DLD1 (cell line): ENCODE data around the gene TNFRSF8.
"Not testable (repeated sequence)": the region's sequence is repeated elsewhere in the genome, so short reads cannot be mapped to it uniquely, and the experiment has no call there.

ENCODE experiments used
- in situ Hi-C: cut with HindIII; loops from 2 replicates; pipeline ENCODE4 v1.10.0; 2017; ENCODE audit warnings: low sequenced_read_pairs

The TNFRSF8 gene

GRCh38 chr1:12063141-12064072, at the start of gene TNFRSF8:
Gene TNFRSF8 (plus strand): TSS chr1:12063303. CDS start chr1:12063599, 296 bp downstream.
- in situ Hi-C loops = no loop called here

DNA sequence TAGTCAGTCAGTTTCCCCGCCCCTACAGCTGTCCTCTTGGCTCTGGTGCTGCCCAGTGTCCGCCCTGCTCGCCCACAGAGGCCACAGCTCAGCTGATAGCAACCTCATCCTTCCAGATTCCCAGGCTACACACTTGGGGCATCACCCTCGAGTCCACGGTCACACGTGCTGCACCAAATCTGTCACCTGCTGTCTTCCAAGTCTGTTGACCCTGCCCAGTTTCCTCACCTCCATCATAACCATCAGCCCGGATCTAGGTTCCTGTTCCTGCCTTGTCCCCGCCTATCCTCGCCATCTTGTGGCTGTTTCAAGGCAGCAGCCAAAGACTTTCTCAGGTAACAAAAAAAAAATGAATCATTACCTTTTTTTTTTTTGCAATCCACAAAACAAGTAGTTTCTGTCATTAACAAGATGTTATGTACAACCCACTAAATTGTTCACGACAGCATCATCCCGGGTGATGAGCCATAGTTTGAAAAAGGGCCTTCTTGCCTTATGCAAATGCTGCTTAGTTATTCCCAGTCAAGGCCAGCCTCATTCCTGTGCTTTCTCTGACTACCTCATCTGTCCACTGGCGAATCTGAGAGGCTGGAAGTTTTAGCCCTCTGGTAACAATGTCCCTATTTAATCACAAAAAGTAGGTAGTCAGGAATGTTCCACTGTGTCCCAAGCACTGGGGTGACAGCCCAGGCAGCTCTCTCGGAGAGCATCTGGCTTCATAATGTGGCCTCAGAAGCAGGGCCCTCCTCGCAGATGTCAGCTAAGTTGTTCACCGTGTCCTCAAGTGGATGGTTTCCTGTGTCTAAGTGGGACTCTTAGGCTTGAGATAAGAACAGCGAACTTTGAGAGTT, 48.7 kb upstream of the TNFRSF8 start:
- in situ Hi-C loops = no loop called here

- in situ Hi-C loops = no loop called here
Measured at GRCh38 chr1:12015001-12015491, 48.1 kb upstream of the TNFRSF8 start.

GRCh38 chr1:12015499-12015898, 47.6 kb upstream of the TNFRSF8 start:
- in situ Hi-C loops = no loop called here

DNA sequence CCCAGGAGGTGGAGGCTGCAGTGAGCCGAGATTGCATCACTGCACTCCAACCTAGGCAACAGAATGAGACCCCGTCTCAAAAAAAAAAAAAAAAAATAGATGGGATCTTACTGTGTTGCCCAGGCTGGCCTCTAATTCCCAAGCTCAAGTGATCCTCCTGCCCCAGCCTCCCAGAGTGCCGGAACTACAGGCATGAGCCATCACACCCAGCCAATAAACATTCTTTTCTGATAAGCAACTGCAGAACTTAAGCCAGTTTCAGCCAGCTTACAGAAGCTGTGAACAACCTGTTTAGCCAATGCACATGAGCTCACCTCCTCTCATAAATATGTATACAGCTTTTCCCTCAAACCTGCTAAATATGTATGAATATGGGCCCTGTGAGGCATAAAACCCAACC, 46.9 kb upstream of the TNFRSF8 start:
- in situ Hi-C loops = no loop called here

GRCh38 chr1:12019858-12020509, 43.1 kb upstream of the TNFRSF8 start:
- in situ Hi-C loops = no loop called here

DNA sequence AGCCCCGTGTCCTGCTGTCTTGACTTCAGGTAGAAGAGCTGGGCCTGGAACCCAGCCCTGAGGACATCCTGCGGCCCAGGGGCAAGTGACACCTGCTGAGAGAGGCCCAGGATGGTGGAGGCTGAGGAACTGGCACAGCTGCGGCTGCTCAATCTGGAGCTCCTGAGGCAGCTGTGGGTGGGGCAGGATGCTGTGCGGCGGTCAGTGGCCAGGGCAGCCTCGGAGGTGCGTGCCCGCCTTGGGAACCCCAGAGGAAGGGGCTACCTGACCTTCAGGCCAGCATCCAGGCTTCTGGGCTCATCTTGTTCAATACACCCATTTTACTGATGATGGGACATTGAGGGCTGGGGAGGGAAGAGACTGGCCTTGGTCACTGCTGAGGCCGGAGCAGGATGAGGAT, 41.5 kb upstream of the TNFRSF8 start:
- in situ Hi-C loops = no loop called here

- in situ Hi-C loops = no loop called here
Measured at GRCh38 chr1:12022036-12022435, 41.1 kb upstream of the TNFRSF8 start.

DNA sequence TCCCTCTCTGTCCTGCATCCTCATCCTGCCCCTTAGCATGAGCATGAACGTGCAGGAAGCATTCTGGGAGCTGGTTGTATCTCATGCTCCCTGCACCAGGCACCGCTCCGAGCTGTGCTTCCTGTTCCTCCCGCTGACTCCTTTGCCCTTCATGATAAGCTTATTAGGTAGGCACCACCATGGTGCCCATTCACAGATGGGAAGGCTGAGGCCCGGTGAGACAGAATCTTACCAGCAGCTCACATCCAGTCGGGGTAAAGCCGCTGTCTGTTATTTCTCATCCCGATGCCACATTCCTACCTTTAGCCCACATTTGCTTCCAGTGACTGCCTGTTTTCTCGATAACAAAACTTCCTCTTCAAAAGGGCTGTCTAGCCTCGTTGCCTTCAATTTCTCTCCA, 36.5 kb upstream of the TNFRSF8 start:
- in situ Hi-C loops = no loop called here

GRCh38 chr1:12028248-12028647, 34.9 kb upstream of the TNFRSF8 start:
- in situ Hi-C loops = no loop called here

GRCh38 chr1:12028957-12029511, 34.1 kb upstream of the TNFRSF8 start:
- in situ Hi-C loops = no loop called here

DNA sequence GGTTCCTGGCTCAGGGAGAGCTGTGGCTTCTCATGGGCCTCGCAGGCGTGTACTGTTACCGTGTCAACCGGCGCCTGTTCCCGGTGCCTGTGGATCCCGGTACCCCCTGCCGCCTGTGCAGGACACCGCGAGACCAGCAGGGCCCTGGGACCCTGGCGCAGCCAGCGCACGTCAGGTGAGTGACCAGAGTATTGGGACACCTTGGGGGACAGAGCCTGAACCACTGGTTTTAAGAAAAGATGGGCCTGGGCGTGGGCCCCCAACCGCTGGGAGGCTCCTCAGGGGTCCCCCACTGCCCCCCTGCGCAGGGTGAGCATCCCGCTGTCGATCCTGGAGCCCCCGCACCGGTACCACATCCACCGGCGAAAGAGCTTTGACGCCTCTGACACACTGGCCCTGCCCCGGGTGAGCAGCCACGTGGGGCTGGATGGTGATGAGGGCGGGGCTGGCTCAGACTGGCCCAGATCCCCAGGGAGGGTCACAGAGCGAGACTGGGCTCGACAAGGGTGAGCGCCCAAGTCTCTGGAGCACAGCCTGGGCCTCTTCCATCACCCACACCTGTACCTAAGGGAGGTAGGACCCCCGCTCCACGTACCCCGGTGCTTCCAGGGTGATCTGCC, 33.3 kb upstream of the TNFRSF8 start:
- in situ Hi-C loops = no loop called here

DNA sequence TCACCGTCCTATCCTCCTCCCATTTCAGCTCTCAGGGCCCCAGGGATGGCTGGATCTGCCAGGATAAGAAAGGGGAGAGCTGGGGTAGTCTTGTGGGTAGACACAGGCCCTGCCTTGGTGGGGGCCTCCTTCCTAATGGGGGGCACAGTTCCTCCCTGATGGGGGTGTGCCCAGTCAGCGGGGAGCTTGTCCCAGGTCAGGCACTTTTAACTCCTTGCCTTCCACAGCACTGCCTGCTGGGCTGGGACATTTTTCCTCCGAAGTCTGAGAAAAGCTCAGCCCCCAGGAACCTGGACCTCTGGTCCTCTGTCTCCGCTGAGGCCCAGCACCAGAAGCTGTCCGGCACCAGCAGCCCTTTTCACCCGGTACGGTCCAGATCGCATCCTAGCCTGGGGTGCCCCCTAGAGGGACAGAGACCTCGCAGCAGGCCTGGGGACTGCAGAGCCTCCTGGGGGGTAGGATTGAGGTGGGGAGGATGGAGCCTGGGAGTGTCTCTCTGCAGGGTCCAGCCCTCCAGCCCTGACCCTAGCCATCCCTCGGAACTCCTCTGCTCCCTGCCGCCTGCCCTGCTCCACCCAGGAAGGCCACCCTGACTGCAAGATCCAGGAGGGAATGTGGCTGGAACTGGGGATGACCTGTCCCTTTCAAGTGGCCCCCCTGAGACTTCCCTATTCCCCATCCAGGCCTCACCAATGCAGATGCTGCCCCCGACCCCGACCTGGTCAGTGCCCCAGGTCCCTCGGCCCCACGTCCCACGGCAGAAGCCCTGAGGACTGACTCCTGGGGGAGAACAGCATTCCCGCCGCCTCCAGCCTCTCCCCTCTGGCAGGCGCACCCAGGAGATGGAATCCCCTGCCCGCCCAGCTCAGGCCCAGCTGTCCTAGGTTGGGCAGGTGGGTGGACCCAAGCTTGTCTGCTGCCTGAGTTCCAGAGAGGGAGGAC, 31.8 kb upstream of the TNFRSF8 start:
- in situ Hi-C loops = no loop called here

GRCh38 chr1:12032161-12032621, 30.9 kb upstream of the TNFRSF8 start:
- in situ Hi-C loops = no loop called here

GRCh38 chr1:12033441-12033840, 29.7 kb upstream of the TNFRSF8 start:
- in situ Hi-C loops = not testable (repeated sequence)

GRCh38 chr1:12034381-12034801, 28.7 kb upstream of the TNFRSF8 start:
- in situ Hi-C loops = no loop called here

DNA sequence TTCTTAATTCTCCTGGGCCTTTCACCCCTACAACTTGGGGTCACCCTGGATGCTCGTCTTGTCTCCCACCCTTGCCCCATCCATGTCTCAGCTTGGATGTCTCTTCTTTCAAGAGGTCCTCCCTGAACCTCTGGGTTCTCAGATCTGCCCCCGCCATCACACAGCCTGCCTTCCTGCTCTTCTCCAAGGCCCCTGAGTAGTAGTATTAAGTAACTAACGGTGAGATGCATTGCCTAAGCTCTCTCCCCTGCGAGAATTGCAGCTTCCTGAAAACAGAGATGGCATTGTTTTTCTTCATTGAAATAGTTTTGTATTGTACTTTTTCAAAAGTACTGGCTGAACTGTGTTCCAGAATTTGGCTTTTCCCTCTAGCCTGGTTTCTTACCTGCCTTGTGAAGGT, 27.8 kb upstream of the TNFRSF8 start:
- in situ Hi-C loops = no loop called here

GRCh38 chr1:12037486-12038355, 25.4 kb upstream of the TNFRSF8 start:
- in situ Hi-C loops = no loop called here
